ENCODE data around the gene ATG5.

- TF ChIP-seq GATA3 (IDR thresholded peaks at IDR 0.05; ENCODE audit: low read depth, low read length) = no peak
- TF ChIP-seq GATA2 (IDR thresholded peaks at IDR 0.05; ENCODE audit: low read depth, low read length) = no peak
These were observed 130.3 kb downstream of the ATG5 start for GRCh38 chr6:106194949-106195921.
